GM18498 (cell line): ENCODE results near the gene SNF8.
"Not testable (repeated sequence)": the region's sequence is repeated elsewhere in the genome, so short reads cannot be mapped to it uniquely, and the experiment has no call there.

Source experiments
- ATAC-seq: cut with Tn5 transposase; IDR thresholded peaks from one replicate; pipeline ENCODE4 v1.9.1; 2021; ENCODE audit warnings: mild to moderate bottlenecking, moderate library complexity; ENCODE audit not compliant: unreplicated experiment

SNF8 gene

GRCh38 chr17:48944515-48945260 lies at the start of gene SNF8:
Gene SNF8 (minus strand): TSS chr17:48944842. CDS start chr17:48944734, 108 bp downstream.
- peak; percentile 91 for ATAC-seq

- no peak for ATAC-seq
Observed at GRCh38 chr17:48993951-48994350, 49.3 kb upstream of the SNF8 start.

- ATAC-seq: no peak
Observed at GRCh38 chr17:48993305-48993704, 48.7 kb upstream of the SNF8 start.

GRCh38 chr17:48992444-48992843 lies 47.8 kb upstream of the SNF8 start:
- no peak for ATAC-seq

- no peak for ATAC-seq
Observed at GRCh38 chr17:48990882-48991357, 46.3 kb upstream of the SNF8 start.

GRCh38 chr17:48989100-48989499 lies 44.5 kb upstream of the SNF8 start:
- no peak for ATAC-seq

GRCh38 chr17:48985436-48986245 lies 41.0 kb upstream of the SNF8 start:
- ATAC-seq: no peak

- no peak for ATAC-seq
Observed at GRCh38 chr17:48981927-48982539, 37.4 kb upstream of the SNF8 start.

- no peak for ATAC-seq
Observed at GRCh38 chr17:48973806-48974205, 29.2 kb upstream of the SNF8 start.

GRCh38 chr17:48972749-48973097 lies 28.1 kb upstream of the SNF8 start:
- no peak for ATAC-seq

GRCh38 chr17:48970865-48971687 lies 26.4 kb upstream of the SNF8 start:
- ATAC-seq: no peak

- ATAC-seq: no peak
Observed at GRCh38 chr17:48970224-48970623, 25.6 kb upstream of the SNF8 start.

GRCh38 chr17:48961516-48962233 lies 17.0 kb upstream of the SNF8 start:
- no peak for ATAC-seq

- ATAC-seq: no peak
Observed at GRCh38 chr17:48960834-48961515, 16.3 kb upstream of the SNF8 start.

GRCh38 chr17:48954300-48954755 lies 9.7 kb upstream of the SNF8 start:
- ATAC-seq: no peak

GRCh38 chr17:48952904-48953303 lies 8.3 kb upstream of the SNF8 start:
- ATAC-seq: no peak

- no peak for ATAC-seq
Observed at GRCh38 chr17:48951572-48951971, 6.9 kb upstream of the SNF8 start.

GRCh38 chr17:48945261-48945651 lies 614 bp upstream of the SNF8 start:
- ATAC-seq: not testable (repeated sequence)

GRCh38 chr17:48933035-48933434 lies 11.6 kb downstream of the SNF8 start:
- ATAC-seq: no peak
